PC-9 (cell line): Measurements from ENCODE around the gene LRRC4C. TPM values are rescaled to one million over a fixed set of nuclear protein-coding genes. Genes with fewer than 3 reads are reported as not detected.

Experiments
- BruUV-seq: library from RNA; stranded (reverse); fragments of 400-500 nt; replicated peaks from 2 replicates; lab custom pipeline; 2021; lab: Mats Ljungman, UMichigan
- CTCF ChIA-PET: fragments of 300-600 bp; sonication (Branson Sonifier 250); formaldehyde crosslinking; loops from one replicate; lab custom pipeline; 2022; ENCODE audit warnings: antibody characterized with exemption; lab: Charles Lee
- POLR2A ChIA-PET: fragments of 300-600 bp; sonication (Branson Sonifier 250); formaldehyde crosslinking; loops from one replicate; lab custom pipeline; 2022; ENCODE audit warnings: antibody characterized with exemption; ENCODE audit not compliant: unreplicated experiment; lab: Charles Lee
- DNase-seq, 2 experiments: peaks; one replicate each; pipeline versions ENCODE4 v3.0.0 to v3.0.0-alpha.2; 2015 to 2022; ENCODE audit warnings: mixed read lengths in 1 of 2
- H2AFZ ChIP-seq: fragments of 200-600 bp; sonication (generic); 2 replicates; pipeline ENCODE4 v1.8.1; 2017; ENCODE audit warnings: antibody characterized with exemption
- H3F3A ChIP-seq: fragments of 200-600 bp; sonication (generic); 2 replicates; pipeline ENCODE4 v1.8.1; 2017; ENCODE audit warnings: antibody characterized with exemption, mild to moderate bottlenecking, low read depth; ENCODE audit not compliant: insufficient read depth
- H3K27ac ChIP-seq: fragments of 200-600 bp; sonication (generic); 2 replicates; pipeline ENCODE4 v1.6.1; 2016; ENCODE audit warnings: mixed run types
- H3K27me3 ChIP-seq: fragments of 200-600 bp; sonication (generic); 2 replicates; pipeline ENCODE4 v1.6.1; 2016; ENCODE audit warnings: low read depth, mixed run types; ENCODE audit not compliant: insufficient read depth
- H3K36me3 ChIP-seq: fragments of 200-600 bp; sonication (generic); 2 replicates; pipeline ENCODE4 v1.6.1; 2016; ENCODE audit warnings: low read depth, mixed run types
- H3K4me1 ChIP-seq: fragments of 200-600 bp; sonication (generic); replicated peaks from 2 replicates; pipeline ENCODE4 v1.6.1; 2016; ENCODE audit warnings: mixed run types; ENCODE audit not compliant: insufficient read depth
- H3K4me2 ChIP-seq: fragments of 200-600 bp; sonication (generic); 2 replicates; pipeline ENCODE4 v1.6.1; 2017; ENCODE audit warnings: mixed run types
- H3K4me3 ChIP-seq: fragments of 200-600 bp; sonication (generic); 2 replicates; pipeline ENCODE4 v1.6.1; 2016; ENCODE audit warnings: mixed run types
- H3K79me2 ChIP-seq: fragments of 200-600 bp; sonication (generic); 2 replicates; pipeline ENCODE4 v1.6.1; 2017; ENCODE audit warnings: low read depth, mixed run types
- H3K9me2 ChIP-seq: fragments of 200-600 bp; sonication (generic); 2 replicates; pipeline ENCODE4 v1.8.1; 2017; ENCODE audit warnings: mild to moderate bottlenecking; ENCODE audit not compliant: insufficient read depth
- H3K9me3 ChIP-seq: fragments of 200-600 bp; sonication (generic); 2 replicates; pipeline ENCODE4 v1.8.1; 2016; ENCODE audit warnings: low read depth; ENCODE audit not compliant: insufficient read depth
- H4K20me1 ChIP-seq: fragments of 200-600 bp; sonication (generic); 2 replicates; pipeline ENCODE4 v1.8.1; 2017; ENCODE audit not compliant: insufficient read depth
- CTCF ChIP-seq: fragments of 200-600 bp; sonication (generic); conservative IDR thresholded peaks from 2 replicates; pipeline ENCODE4 v1.6.1; 2017; ENCODE audit warnings: mixed run types, antibody characterized with exemption, mild to moderate bottlenecking, moderate library complexity
- EZH2 ChIP-seq: fragments of 200-600 bp; sonication (generic); IDR thresholded peaks from 2 replicates; pipeline ENCODE4 v1.8.0; 2017; ENCODE audit warnings: antibody characterized with exemption, low read depth
- intact Hi-C: fragments of 100-400 bp; cut with micrococcal nuclease; formaldehyde crosslinking; loops from one replicate; pipeline ENCODE4 v1.10.0; 2022; ENCODE audit not compliant: unreplicated experiment
- total RNA-seq: library from RNA; stranded (reverse); gene quantifications from 2 replicates; pipeline ENCODE4 v1.2.3, GENCODE V29; 2021

LRRC4C gene
- total RNA-seq, 1 experiment from 2014 or later: not detected

GRCh38 chr11:40179541-40179940, 1279.9 kb downstream of the LRRC4C start:
- Histone ChIP-seq H3K27me3 (no peaks in the 10 kb centered on the region), H3K36me3 (no peaks in the 10 kb centered on the region), H3K9me2 (no peaks in the 10 kb centered on the region; the same call in 1 of the 2 replicates), H2AFZ (no peak overlapping the region), H3K4me1 (no peaks in the 10 kb centered on the region), H4K20me1 (no peaks in the 10 kb centered on the region), H3K4me3 (no peak overlapping the region), H3K4me2 (no peak overlapping the region), H3K9me3 (no peaks in the 10 kb centered on the region), H3K79me2 (no peaks in the 10 kb centered on the region), H3F3A (no peaks in the 10 kb centered on the region), H3K27ac (no peak overlapping the region)
- DNase-seq: no peak
- intact Hi-C loops: no loop called here
- ChIA-PET POLR2A (no interaction called here), CTCF (no interaction called here)
- BruUV-seq: no TSS peak
- TF ChIP-seq CTCF (no peak), EZH2 (no peak)

GRCh38 chr11:40178470-40178869, 1281.0 kb downstream of the LRRC4C start:
- H3F3A ChIP-seq: no peaks in the 10 kb centered on the region
- no peak for DNase-seq
- ChIA-PET POLR2A (no interaction called here), CTCF (no interaction called here)
- no peaks in the 10 kb centered on the region for H3K79me2 ChIP-seq
- H3K4me3 ChIP-seq: no peak overlapping the region
- intact Hi-C loops: no loop called here
- H4K20me1 ChIP-seq: no peaks in the 10 kb centered on the region
- TF ChIP-seq CTCF: no peak
- no peak overlapping the region for H3K4me2 ChIP-seq
- H3K27me3 ChIP-seq: no peaks in the 10 kb centered on the region
- no peaks in the 10 kb centered on the region for H3K4me1 ChIP-seq
- no peaks in the 10 kb centered on the region; the same call in 1 of the 2 replicates for H3K9me2 ChIP-seq
- no peak overlapping the region for H3K27ac ChIP-seq
- H2AFZ ChIP-seq: no peak overlapping the region
- no TSS peak for BruUV-seq
- H3K9me3 ChIP-seq: no peaks in the 10 kb centered on the region
- H3K36me3 ChIP-seq: no peaks in the 10 kb centered on the region

GRCh38 chr11:40175980-40176379, 1283.5 kb downstream of the LRRC4C start:
- no peaks in the 10 kb centered on the region for H3K27me3 ChIP-seq
- no peak for TF ChIP-seq CTCF
- no peak for TF ChIP-seq EZH2
- H3K4me3 ChIP-seq: no peak overlapping the region
- no peak overlapping the region for H2AFZ ChIP-seq
- H3K4me1 ChIP-seq: no peaks in the 10 kb centered on the region
- ChIA-PET POLR2A (no interaction called here), CTCF (no interaction called here)
- no peak overlapping the region for H3K4me2 ChIP-seq
- no peak overlapping the region for H3K27ac ChIP-seq
- no peaks in the 10 kb centered on the region for H3K9me3 ChIP-seq
- no peaks in the 10 kb centered on the region for H3K36me3 ChIP-seq
- no peaks in the 10 kb centered on the region for H3K79me2 ChIP-seq
- no peak for DNase-seq
- intact Hi-C loops: no loop called here
- H3K9me2 ChIP-seq: no peaks in the 10 kb centered on the region; the same call in 1 of the 2 replicates
- H4K20me1 ChIP-seq: no peaks in the 10 kb centered on the region
- no peaks in the 10 kb centered on the region for H3F3A ChIP-seq
- no TSS peak for BruUV-seq
